Activated T-helper 17 cell treated with anti-CD3 and anti-CD28 coated beads, Interleukin-2, amount 50 U/mL, for 72 hours (primary cell): ENCODE results near the gene PPP2R2D. TPM values are rescaled to one million over a fixed set of nuclear protein-coding genes. Genes with fewer than 3 reads are reported as not detected.

ENCODE experiments used
- ATAC-seq: fragments of 150-1000 bp; cut with Tn5 transposase; replicated peaks from 2 replicates; pipeline ENCODE4 v1.10.0; 2021; ENCODE audit warnings: mild to moderate bottlenecking, moderate library complexity
- H3K27ac Mint-ChIP-seq: one replicate; pipeline ENCODE4 v1.8.0; 2022; ENCODE audit warnings: mixed read lengths
- H3K27me3 Mint-ChIP-seq: one replicate; pipeline ENCODE4 v1.8.0; 2022; ENCODE audit warnings: mixed read lengths
- H3K36me3 Mint-ChIP-seq: one replicate; pipeline ENCODE4 v1.8.0; 2022; ENCODE audit warnings: low read depth, mild to moderate bottlenecking, mixed read lengths
- H3K4me1 Mint-ChIP-seq: one replicate; pipeline ENCODE4 v1.8.0; 2022; ENCODE audit warnings: mixed read lengths
- H3K4me3 Mint-ChIP-seq: one replicate; pipeline ENCODE4 v1.8.0; 2022; ENCODE audit warnings: mild to moderate bottlenecking, mixed read lengths
- H3K9me3 Mint-ChIP-seq: one replicate; pipeline ENCODE4 v1.8.0; 2022; ENCODE audit warnings: mixed read lengths
- total RNA-seq, 2 donors: library from RNA; stranded (reverse); gene quantifications; one replicate each; pipeline ENCODE4 v1.2.3, GENCODE V29; 2022

Gene PPP2R2D
- 10 to 100 TPM; 31.6 to 46.4 TPM for total RNA-seq

DNA sequence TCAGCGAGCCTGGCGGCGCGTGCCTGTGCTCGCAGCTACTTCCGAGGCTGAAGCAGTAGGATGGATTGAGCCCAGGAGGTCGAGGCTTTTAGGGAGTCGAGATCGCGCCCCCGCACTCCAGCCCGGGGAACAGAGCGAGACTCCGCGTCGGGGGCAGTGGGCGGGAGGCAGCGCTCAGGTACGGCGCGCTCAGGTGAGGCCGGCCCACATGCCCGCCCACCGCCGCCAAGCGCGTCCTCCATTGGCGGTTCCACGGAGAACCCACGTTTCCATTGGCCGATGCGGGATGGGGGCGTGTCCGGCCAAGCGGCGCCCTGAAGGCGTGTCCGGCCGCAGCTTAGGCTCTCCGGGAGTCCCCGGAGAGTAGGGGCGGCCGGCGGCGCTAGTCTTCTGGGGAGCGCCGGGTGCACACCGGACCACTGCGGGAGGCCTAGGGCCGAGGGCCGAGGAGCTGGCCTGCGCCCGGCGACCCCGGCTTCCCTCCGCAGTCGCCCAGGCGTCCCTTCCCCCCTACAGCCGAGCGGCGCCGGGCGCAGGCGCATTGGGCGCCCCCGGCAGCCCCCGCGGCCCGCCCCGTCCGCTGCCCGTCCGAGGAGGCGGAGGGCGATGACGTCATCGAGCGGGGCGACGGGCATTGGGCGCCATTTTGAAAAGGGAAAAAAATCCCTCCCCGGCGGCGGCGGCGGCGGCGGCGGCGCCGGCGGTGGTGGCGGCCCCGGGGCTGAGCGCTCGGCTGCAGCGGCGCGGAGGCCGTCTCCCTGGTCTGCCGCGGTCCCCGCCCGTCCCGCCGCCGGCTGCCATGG, at the start of gene PPP2R2D:
PPP2R2D (plus strand) TSS at position 659 of the 803 bp plus-strand sequence; CDS start at position 800, 141 bp downstream.
- H3K4me1 Mint-ChIP-seq, result peaks cover 29% of the 10 kb centered on the region
- peak within 1 kb of the TSS; percentile 94 for H3K4me3 Mint-ChIP-seq
- H3K27ac Mint-ChIP-seq, result peak within 1 kb of the TSS; percentile 96
- peaks cover 8% of the 10 kb centered on the region for H3K27me3 Mint-ChIP-seq
- H3K9me3 Mint-ChIP-seq, result no peaks in the 10 kb centered on the region
- peaks cover 36% of the 10 kb centered on the region for H3K36me3 Mint-ChIP-seq
- peak; percentile 85 for ATAC-seq

DNA sequence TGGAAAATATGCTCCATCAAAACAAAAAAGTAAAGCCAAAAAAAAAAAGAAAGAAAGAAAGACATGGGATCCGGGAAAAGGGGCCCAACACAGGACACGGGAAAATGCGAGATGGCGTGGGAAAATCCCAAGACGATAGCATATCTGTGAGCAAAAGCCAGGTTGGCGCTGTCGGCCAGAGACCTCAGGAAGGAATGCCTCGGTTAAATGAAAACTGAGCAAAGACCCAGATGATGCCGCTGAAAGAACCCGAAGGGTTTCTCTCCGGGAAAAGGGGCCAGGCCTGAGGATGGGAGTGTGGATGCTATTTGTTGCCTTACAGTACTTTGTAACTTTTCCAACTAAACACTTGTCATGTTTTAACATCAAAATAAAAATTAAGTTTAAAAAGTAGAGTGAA, 49.5 kb upstream of the PPP2R2D start:
- H3K36me3 Mint-ChIP-seq, result no peaks in the 10 kb centered on the region
- no peak overlapping the region for H3K4me3 Mint-ChIP-seq
- H3K4me1 Mint-ChIP-seq, result no peaks in the 10 kb centered on the region
- no peak for ATAC-seq
- peak overlapping the region; percentile 33 for H3K27ac Mint-ChIP-seq
- H3K27me3 Mint-ChIP-seq, result peaks cover 6% of the 10 kb centered on the region
- peaks cover 5% of the 10 kb centered on the region for H3K9me3 Mint-ChIP-seq

DNA sequence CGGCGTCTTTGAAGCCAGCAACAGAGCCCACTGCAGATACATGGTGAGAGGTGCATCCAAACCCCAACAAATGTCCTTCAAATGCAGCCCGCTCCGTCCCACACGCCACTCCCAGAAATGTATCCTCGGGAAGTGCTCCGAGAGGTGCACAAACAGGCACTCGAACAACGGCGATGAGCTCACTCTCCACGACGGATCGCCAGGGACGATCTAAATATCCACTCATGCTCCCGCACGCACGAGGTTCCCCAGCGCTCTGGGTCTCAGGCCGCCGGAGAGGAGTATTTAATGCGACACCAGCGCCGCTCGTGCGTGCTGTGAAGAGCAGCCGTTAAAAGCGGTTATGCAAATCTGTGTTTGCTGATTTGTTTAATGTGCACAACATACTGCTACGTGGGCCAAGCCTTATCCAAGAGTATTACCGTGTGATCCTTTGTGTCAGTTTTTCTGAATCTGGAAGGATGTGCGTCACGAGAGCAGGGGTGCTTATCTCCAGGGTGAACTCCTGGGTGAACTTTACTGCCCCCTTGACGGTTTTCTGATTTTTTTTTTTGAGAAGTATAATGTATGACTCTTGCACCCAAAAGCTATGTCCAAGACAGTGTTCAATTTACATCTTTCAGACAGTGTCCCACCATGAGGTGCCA, 48.5 kb upstream of the PPP2R2D start:
- Mint-ChIP-seq H3K4me1 (no peaks in the 10 kb centered on the region), H3K27me3 (peaks cover 6% of the 10 kb centered on the region), H3K9me3 (peaks cover 5% of the 10 kb centered on the region), H3K36me3 (no peaks in the 10 kb centered on the region), H3K4me3 (no peak overlapping the region), H3K27ac (no peak overlapping the region)
- ATAC-seq, result no peak

DNA sequence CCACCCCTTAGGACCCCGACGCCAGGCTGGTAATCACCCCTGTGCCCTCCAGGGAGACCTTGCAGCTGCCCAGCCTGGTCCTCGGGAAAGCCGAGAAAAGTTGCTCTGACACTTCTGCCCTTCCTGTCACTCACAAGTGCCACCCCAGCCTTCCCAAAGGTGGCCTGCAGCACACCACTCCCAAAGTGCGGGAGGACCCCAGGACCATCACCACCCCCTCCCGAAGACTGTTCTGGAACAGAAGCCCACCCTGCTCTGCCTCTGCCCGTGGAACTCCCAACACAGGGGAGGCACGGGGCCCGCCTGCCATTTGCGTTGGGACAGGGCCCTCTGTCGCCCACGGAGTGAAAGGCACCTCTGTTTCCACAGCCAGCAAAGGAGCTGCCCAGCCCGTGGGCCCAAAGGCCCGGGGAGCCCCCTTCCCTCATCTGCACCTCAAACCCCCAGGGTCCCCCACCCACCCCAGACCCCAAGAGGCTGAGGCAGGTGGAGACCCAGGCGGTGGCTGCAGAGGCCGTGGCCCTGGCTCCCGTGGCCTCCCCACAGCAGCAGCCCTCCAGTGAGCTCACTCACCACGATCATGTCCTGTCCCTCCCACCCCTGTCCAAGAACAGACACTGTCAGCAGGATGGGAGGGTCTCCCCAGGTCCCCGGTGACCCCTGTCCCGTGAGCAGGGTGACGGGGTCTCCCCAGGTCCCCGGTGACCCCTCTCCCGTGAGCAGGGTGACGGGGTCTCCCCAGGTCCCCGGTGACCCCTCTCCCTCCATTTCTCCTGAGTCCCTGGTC, 47.8 kb upstream of the PPP2R2D start:
- no peak for ATAC-seq
- peaks cover 6% of the 10 kb centered on the region for H3K27me3 Mint-ChIP-seq
- no peak overlapping the region for H3K4me3 Mint-ChIP-seq
- H3K36me3 Mint-ChIP-seq, result no peaks in the 10 kb centered on the region
- H3K27ac Mint-ChIP-seq, result no peak overlapping the region
- peaks cover 5% of the 10 kb centered on the region for H3K9me3 Mint-ChIP-seq
- H3K4me1 Mint-ChIP-seq, result no peaks in the 10 kb centered on the region

DNA sequence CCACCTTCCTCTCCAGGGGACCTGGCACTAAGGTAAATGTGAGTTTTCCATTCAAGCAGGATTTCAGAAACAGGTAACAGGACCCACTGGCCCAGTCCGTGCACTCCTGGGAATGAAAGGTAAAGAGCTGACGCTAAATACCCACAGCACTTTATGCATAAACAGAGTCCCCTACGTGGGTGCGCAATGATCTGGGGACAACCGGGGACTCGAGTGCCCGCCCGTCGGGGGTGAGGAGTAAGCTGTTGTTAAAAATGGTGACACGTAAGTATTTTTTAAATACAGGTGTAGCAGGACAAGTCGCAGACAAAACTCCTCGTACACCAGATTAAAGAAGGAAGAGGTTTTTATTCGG, 47.2 kb upstream of the PPP2R2D start:
- no peaks in the 10 kb centered on the region for H3K4me1 Mint-ChIP-seq
- peaks cover 5% of the 10 kb centered on the region for H3K9me3 Mint-ChIP-seq
- no peaks in the 10 kb centered on the region for H3K36me3 Mint-ChIP-seq
- H3K27me3 Mint-ChIP-seq, result peaks cover 6% of the 10 kb centered on the region
- H3K4me3 Mint-ChIP-seq, result no peak overlapping the region
- H3K27ac Mint-ChIP-seq, result no peak overlapping the region
- ATAC-seq, result no peak

DNA sequence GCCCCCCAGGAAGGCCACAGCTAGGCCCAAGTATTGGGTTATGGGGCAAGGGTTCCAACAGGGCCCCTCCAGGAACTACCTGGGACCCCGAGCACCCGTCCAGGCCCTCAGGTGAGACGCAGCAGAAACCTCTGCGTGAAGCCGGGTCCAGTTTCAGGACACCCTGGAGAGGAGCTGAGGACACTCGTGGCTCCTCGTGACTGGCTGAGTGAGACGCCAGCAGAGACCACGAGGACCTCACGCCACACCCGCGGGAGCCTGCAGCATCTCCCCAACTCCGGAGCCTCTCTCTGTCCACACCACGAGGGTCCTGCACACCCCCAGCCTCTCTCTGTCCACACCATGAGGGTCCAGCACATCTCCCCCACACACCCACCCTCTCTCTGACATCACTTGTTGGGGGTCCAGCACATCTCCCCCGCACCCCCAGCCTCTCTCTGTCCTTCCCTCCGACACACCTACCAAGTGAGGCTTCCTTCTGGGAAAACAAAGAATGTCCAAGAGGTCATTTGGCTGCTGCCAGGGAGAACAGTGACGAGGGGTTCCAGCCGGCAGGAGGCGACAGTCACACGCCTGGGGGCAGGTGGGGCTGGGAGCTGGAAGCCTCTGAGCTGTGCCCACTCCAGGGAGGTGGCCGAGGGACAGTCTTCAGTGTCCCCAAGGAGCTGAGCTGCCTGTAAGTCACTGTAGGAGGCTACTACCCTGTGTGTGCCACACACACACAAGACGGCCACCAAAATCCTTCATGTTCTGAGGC, 46.1 kb upstream of the PPP2R2D start:
- H3K36me3 Mint-ChIP-seq, result no peaks in the 10 kb centered on the region
- ATAC-seq, result no peak
- no peak overlapping the region for H3K27ac Mint-ChIP-seq
- H3K9me3 Mint-ChIP-seq, result peaks cover 5% of the 10 kb centered on the region
- no peaks in the 10 kb centered on the region for H3K4me1 Mint-ChIP-seq
- no peak overlapping the region for H3K4me3 Mint-ChIP-seq
- H3K27me3 Mint-ChIP-seq, result peaks cover 6% of the 10 kb centered on the region

DNA sequence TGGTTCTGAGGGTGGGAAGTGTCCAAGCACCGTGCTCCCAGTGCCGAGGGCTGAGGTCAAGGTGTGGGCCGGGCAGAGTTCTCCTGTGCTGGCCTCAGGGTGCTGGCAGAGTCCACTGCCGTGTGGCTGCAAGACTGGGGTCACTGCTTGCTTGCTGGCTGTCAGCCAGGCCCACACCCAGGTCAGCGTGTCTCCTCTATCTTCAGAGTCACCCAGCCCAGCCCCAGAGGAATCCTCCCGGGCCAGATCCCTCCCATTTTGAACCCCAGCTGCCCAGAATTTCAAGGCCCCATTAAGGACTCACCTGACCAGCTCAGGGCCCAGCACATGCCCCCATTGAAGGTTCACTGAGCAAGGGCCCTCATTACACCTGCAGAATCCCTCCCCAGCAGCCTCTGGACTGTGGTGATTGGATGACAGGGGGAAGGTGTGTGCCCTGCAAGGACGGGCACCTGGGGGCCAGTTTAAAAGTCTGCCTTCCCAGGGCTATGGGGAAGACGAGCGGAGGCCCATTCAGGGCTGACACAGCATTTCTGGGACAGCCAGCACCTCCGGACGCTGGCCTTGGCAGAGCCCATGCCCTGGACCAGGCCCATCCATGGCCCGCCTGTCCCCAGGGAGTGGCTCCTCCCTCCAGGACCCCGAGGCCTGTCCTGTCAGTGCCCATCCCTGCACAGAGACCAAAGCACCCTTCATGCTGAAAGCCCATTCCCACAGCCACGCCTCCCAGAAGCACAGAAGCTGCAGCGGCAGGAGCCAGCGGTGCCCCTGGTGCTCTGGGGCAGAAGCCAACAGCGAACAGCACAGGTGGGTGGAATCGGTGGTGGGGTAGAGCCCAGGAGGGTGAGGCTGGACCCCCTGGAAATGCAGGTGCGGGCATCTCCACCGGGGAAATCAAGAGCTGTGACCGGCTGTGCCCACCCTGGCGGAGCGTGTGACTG, 45.1 kb upstream of the PPP2R2D start:
- ATAC-seq, result no peak

DNA sequence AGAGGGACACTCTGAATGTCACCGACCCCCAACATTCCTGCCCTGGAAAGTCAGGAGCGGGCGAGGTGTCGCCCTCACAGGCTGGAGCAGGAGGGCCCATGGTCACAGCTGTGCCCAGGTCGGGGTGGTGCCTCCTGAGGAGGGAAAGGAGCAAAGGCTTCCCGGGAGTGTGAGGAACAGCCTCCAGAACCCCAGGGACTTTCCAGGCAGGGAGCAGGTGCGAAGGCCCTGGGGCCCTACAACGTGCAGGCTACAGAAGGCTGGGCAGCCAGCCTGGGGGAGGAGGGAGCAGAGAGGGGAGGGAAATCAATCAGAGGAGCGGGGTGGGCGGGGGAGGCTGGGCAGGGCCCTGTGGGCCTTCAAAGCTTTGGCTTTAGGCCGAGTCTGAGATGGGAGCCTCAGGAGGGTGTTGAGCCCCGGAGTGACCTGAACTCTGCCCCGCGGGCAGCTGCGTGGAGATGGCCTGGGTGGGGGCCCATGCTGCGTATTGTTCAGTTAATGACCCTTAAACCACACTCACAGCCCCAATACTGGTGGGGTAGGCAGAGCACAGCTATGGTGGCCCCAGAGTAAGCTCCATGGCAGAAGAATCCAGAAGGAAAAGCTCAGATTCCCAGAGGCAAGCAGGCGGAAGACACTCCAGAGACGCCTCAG, 44.2 kb upstream of the PPP2R2D start:
- Mint-ChIP-seq H3K4me1 (no peaks in the 10 kb centered on the region), H3K27me3 (peaks cover 12% of the 10 kb centered on the region), H3K27ac (no peak overlapping the region), H3K9me3 (no peaks in the 10 kb centered on the region), H3K4me3 (no peak overlapping the region), H3K36me3 (no peaks in the 10 kb centered on the region)
- no peak for ATAC-seq

More for the DNA sequence above, 45.1 kb upstream of the PPP2R2D start:
- Mint-ChIP-seq H3K4me1 (no peaks in the 10 kb centered on the region), H3K4me3 (no peak overlapping the region), H3K36me3 (no peaks in the 10 kb centered on the region), H3K9me3 (peaks cover 5% of the 10 kb centered on the region), H3K27me3 (peaks cover 9% of the 10 kb centered on the region), H3K27ac (no peak overlapping the region)

DNA sequence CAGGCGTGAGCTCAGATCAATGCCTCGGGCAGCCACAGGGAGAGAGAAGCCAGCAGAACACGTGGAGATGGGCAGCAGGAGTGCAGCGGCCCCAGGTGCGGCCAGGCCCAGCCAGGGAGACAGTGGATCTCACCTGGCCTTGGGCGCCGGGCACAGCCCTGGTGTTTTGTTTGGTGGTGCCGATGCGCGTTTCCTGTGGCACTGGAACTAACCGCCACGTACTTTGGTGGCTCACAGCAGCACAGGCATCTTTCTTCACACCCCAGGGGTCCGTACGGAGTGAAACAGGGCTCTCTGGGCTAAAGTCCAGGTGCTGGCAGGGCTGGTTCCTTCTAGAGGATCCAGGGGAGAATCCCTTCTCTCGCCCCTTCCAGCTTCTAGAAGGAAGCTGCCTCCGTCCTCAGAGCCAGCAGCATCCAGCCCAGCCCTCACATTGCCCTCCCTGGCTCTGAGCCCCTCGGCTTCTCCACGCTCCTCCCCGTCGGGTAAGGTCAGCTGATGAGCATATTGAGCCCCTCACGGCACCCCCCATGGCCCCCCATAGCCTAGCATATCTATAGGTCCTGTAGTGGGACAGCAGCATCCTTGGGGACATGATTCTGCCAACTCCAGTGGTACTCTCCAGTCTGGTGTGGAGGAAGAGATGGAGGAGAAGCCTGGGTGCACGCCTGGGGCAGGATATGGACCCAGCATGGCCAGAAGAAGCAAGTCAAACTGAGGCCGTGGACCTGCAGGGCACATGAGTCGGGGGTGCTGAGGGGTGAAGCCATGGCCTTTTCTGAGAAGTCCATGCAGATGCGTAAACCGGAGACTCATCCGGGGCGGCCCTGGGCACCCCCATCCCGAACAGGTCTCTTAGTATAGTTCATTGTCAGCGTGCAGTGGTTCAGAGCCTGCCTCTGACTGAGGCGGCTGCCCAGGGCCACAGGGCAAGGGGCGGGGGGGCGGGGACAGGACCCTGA, 43.4 kb upstream of the PPP2R2D start:
- Mint-ChIP-seq H3K36me3 (no peaks in the 10 kb centered on the region), H3K27me3 (peaks cover 18% of the 10 kb centered on the region), H3K9me3 (no peaks in the 10 kb centered on the region), H3K4me3 (no peak overlapping the region), H3K27ac (no peak overlapping the region), H3K4me1 (no peaks in the 10 kb centered on the region)
- no peak for ATAC-seq

DNA sequence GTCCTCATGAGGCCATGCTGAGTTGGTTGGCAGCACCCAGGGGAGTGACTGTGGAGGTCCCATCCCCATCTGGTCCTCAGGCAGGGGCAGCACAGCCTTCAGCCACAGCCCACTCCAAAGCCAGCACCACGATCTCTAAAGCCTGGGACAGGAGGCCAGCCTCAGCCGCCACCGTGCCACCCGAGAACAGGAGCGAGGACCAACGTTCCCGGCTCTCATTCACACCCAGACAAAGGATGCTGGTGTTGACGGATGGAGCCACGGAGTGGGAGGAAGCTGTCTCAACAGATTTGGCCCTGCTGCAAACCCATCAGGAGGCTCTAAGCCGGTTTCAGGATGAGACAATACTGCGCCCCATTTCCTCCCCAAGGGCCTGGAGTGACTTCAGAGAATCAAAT, 42.7 kb upstream of the PPP2R2D start:
- Mint-ChIP-seq H3K9me3 (no peaks in the 10 kb centered on the region), H3K4me1 (no peaks in the 10 kb centered on the region), H3K36me3 (no peaks in the 10 kb centered on the region), H3K4me3 (no peak overlapping the region), H3K27me3 (peaks cover 23% of the 10 kb centered on the region), H3K27ac (no peak overlapping the region)
- ATAC-seq, result no peak

DNA sequence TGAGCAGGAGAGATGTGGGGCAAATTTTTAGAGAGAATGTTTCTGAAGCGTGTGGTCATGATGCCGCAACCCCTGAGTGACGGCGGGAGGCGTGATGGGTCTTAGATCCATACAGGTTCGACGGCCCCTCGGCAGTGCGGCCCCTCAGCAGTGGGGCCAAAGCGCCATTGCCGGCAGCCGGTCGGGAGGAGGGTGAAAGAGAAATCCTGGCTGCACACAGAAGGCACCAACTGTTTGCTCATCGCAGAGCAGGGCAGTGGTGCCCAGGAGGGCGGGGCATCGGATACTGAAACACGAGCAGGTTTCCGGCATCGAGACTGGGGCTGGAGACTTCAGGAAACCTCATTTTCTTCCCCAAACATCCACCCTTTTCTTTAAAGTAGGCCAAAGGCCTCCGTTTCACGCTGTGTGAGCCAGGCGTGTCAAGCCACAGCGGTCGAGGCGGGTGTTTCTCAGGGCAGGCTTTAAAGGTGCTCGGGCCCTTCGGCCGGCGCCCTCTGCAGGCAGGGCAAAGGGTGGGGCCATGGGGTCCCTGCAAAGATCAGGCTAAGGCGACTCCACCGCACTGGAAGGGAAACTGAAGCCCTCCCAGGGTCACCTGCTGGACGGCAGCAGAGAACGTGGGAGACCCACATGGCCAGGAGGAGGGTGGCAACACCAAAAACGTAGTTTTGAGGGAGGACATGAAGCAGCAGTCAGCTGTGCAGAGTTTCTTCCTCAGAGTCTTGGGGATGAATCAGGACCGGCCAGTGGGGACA, 42.0 kb upstream of the PPP2R2D start:
- Mint-ChIP-seq H3K9me3 (no peaks in the 10 kb centered on the region), H3K27me3 (peaks cover 23% of the 10 kb centered on the region), H3K4me1 (no peaks in the 10 kb centered on the region), H3K36me3 (no peaks in the 10 kb centered on the region), H3K27ac (no peak overlapping the region), H3K4me3 (no peak overlapping the region)
- no peak for ATAC-seq
